Measurements from ENCODE around the gene C1QC.
A peak's percentile ranks its signal among the peaks of the same experiment; 100 is the strongest.

C1QC gene

GRCh38 chr1:22643381-22643780 lies at the start of gene C1QC:
Gene C1QC (plus strand): TSS chr1:22643633. CDS start chr1:22644024, 391 bp downstream.
- DNase-seq: no peak

- DNase-seq: no peak
Measured at GRCh38 chr1:22594396-22594795, 49.0 kb upstream of the C1QC start.

GRCh38 chr1:22595108-22595507 lies 48.3 kb upstream of the C1QC start:
- no peak for DNase-seq

DNA sequence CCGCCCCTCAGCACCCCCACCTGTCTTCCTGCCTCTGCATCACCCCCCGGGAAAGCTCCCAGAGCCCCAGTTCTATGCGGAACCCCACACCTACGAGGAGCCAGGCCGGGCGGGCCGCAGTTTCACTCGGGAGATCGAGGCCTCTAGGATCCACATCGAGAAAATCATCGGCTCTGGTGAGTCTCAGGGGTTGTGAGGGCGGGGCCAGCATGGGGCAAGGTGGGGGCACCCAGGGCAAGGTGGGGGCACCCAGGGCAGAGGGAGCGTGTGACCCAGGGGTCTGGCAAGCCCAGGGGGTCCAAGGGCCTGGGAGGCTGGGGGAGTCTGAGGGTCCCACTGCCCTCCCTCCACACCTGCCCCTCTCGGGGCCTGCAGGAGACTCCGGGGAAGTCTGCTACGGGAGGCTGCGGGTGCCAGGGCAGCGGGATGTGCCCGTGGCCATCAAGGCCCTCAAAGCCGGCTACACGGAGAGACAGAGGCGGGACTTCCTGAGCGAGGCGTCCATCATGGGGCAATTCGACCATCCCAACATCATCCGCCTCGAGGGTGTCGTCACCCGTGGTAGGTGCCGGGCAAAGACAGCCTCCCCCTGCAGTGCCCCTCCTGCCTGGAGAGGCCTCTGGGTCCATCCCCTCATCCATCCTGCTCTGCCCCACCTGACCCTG lies 46.0 kb upstream of the C1QC start:
- no peak for DNase-seq

- no peak for DNase-seq
Measured at GRCh38 chr1:22597996-22598395, 45.4 kb upstream of the C1QC start.

DNA sequence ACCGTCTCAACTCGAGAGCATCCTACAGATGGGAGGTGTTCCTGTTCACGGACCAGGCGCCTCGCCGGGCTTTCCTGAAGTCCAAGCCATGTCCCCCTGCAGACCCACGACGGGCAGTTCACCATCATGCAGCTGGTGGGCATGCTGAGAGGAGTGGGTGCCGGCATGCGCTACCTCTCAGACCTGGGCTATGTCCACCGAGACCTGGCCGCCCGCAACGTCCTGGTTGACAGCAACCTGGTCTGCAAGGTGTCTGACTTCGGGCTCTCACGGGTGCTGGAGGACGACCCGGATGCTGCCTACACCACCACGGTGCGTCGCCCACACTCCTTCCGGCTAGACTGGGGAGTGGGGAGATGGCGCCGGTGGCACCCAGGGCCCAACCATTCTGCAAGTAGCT lies 44.7 kb upstream of the C1QC start:
- no peak for DNase-seq

- DNase-seq: no peak
Measured at GRCh38 chr1:22600071-22600816, 43.2 kb upstream of the C1QC start.

DNA sequence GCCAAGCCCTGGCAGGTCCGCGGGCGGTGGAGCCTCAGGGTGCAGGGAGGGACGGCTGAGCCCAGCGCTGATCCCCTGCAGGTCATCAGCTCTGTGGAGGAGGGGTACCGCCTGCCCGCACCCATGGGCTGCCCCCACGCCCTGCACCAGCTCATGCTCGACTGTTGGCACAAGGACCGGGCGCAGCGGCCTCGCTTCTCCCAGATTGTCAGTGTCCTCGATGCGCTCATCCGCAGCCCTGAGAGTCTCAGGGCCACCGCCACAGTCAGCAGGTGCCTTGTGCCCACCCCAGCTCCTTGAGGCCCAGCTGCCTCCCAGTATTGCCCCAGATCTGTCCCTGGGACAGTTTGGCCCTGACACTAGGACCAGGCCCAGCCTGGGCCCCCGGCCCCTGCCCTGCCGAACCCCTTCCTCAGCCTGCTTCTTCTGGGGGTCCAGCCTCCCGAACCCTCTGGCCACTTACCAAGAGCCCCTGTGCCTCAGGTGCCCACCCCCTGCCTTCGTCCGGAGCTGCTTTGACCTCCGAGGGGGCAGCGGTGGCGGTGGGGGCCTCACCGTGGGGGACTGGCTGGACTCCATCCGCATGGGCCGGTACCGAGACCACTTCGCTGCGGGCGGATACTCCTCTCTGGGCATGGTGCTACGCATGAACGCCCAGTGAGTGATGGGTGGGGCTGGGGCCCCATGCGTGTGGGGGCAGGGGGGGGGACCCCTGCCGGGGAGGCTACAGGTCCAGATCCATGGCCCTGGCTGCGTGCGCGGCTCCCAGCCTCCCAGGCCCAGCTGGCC lies 42.4 kb upstream of the C1QC start:
- DNase-seq: no peak

DNA sequence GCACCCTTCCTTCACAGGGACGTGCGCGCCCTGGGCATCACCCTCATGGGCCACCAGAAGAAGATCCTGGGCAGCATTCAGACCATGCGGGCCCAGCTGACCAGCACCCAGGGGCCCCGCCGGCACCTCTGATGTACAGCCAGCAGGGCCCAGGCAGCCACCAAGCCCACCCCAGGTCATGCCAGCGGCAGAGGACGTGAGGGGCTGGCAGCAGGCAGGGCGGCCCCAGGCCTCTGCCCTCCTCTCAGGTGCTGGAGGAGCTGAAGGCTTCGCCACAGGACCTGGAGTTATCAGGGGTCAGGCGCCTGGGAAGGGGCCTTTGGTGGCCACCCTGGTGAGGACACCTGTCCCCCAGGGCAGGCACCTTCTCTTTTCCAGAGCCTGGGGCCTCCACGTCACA lies 41.8 kb upstream of the C1QC start:
- no peak for DNase-seq

GRCh38 chr1:22602060-22602740 lies 41.2 kb upstream of the C1QC start:
- DNase-seq: no peak

DNA sequence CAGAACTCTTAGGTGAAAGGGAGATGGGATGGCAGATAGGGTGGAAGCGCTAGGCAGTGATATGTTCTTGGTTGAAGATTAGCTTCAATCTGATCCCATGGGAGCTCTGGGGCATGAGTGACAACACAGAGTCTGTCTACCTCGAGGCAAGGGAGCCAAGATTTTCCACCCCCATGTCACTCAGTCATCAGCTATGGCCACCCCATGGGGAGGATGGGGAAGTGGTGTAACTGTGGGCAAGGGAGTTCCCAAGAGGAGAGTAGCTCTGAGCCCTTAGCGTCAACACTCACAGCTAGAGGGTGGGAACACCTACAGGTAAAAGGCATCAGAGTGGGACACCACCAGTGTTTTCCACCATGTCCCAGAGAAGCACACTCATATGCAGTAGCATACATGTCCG lies 37.3 kb upstream of the C1QC start:
- DNase-seq: no peak

DNA sequence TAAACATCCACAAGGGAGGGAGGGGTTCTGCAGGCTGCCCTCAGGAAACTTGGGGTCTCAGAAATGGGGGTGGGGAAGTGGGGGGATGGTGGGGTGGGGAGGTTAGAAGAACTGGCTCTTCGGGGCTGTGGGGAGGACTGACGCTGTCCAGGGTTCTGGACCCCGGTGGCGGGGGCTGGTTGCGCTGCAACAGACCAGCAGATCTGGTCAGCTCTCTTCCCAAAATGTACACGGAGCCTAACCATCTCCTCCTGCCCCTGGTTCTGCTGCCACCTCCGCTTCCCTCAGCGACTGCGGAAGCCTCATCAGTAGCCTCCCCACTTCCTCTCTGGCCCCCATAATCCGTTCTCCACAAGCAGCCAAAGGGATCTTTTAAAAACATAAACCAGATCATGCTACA lies 36.3 kb upstream of the C1QC start:
- no peak for DNase-seq

DNA sequence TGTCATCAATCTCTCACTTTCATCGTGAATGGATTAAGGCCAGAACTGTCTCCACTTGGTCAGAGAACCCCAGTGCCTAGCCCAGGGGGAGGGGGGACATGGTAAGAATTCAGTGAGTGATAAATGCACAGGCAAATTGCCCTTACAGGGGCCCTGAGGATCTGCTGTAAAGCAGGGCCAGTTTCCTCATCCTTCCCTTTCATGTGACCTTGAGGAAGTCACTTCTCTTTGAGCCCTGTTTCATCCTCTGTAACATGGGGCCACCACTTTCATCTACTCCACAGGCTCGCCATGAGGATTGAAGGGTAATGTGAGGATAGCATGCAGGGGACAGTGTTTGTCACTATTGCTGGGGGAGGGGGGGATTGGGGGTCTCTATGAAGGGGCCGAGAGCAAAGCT lies 35.1 kb upstream of the C1QC start:
- DNase-seq: no peak

- DNase-seq: no peak
Measured at GRCh38 chr1:22609291-22609690, 34.1 kb upstream of the C1QC start.

GRCh38 chr1:22611530-22611947 lies 31.9 kb upstream of the C1QC start:
- DNase-seq: peak; percentile 41 to 45

DNA sequence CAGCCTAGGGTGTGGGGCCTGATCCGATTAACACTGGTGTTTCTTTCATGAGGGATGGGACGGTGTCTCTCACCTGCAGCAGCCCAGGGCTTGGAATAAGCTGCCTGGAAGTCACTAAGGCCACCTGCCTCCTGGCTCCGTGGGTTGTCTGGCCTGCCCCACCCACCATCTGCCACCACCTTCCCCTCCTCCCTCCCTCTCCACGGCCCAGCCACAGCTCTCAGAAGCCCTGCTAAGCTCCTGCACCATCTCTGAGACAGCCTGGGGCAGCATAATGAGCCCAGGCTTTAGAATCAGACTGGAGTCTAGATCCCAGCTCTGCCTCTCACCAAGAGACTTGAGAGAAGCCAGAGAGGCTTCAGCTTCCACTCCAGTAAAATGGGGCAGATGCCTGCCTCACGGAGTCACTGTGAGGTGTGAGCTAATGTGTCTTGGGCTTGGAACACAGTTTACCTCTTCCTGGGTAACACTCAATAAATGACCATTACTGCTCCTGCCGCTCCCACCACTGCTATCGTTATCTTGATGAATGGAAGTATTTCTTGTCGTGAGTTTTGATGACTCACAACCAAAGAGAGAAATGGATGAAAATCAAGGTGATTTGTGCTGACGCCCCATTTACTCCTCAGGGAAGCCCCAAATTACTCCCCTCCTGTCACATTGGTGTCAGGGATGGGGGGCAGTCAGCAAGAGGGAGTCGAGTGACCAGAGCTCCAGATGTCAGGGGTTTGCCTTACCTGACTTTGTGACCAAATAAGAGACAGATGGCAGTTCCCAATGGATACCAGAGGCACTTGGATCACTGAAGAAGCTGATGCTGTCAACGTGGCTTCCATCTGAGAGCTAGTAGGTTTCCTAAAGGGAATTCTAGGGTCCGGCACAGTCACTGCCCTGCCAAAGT lies 30.5 kb upstream of the C1QC start:
- DNase-seq: no peak

DNA sequence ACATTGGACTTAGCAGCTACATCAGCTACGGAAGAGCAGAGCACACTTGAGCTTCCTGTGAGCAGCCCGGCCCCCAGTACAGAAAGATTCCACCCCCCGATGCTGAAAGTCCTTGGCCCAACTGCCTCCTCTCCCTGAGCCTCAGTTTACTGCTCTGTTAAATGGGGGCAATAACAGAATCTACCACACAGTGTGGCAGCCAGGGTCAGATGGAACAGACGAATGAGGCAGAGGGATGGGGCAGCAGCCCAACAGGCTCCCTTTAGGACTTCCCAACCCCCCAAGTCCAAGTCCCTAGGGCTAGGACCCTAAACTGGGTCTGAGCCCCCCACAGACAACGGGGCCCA lies 29.9 kb upstream of the C1QC start:
- DNase-seq: no peak

DNA sequence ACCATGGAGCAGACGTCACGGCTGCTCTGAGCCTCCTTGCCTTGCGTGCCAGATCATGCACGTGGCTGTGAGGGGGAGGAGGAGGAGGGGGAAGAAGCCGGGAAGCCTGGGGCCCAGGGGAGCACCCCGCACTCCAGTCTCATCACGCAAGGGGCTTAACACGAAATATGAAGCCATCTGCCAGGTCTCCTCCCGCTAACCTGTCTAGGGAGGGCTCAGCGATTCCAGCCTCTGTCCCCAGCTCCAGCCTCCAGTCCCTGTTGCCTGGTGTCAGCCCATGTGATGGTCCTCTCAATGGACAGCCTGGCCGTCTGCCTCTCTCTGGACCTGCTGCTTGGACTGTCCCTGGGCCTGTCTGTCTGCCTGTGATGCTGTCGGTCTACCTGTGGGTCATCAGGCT lies 29.5 kb upstream of the C1QC start:
- no peak for DNase-seq

GRCh38 chr1:22615886-22616285 lies 27.5 kb upstream of the C1QC start:
- DNase-seq: no peak

DNA sequence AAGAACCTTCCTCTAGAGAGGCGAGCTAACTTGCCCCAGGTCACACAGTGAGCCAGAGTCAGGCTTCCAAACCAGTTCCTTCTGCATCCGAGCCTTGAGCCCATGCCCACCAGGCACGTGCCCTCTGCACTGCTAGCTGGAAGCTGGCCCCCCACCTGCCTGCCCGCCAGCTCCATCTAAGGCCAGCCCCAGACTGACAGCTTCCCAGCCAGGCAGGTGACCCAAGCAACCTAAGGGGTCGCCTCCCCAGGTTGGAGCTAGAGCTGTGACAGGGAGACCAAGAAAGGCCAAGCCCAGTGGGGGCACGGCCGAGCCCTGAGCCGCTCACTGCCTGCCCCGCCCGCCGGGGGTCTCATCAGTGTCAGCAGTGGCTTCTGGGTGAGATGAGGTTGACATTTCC lies 26.9 kb upstream of the C1QC start:
- no peak for DNase-seq

DNA sequence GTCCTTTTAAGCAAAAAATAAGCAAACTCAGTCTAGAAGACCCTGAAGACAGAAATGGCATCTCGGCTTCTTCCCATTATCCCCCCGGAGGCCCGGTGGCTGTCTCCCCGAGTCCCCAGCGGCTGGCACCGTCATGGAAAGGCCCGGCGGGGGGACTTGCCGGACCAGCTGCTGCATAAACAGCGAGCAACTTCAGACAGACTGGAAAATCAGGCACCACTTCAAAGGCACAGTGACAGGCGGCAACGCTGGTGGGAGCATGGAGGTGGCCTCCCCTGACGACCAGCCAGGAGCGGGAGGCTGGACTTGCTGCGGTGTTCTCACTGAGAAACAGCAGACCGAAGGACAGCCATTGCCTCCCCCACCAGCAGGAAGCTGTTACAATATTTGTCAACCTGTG lies 25.4 kb upstream of the C1QC start:
- no peak for DNase-seq

GRCh38 chr1:22619252-22619651 lies 24.2 kb upstream of the C1QC start:
- DNase-seq: no peak

All from activated T-cell treated with anti-CD3 and anti-CD28 coated beads, Interleukin-2, amount 50 U/mL, for 48 hours (primary cell).